Skin epidermis (tissue), 12 donors: Measurements from ENCODE around the gene CTNNAL1.
"Not testable (repeated sequence)": the region's sequence is repeated elsewhere in the genome, so short reads cannot be mapped to it uniquely, and the experiment has no call there.

Source experiments
- H3K27ac ChIP-seq, 21 experiments: fragments of 200-600 bp; sonication (generic) in 11 of 21; one replicate each; pipeline ENCODE4 v1.5.0; 2020; ENCODE audit warnings: mild to moderate bottlenecking in 3 of 21, inconsistent platforms in 2 of 21, moderate library complexity in 2 of 21
- H3K4me3 ChIP-seq, 7 experiments: fragments of 200-600 bp; sonication (generic) in 2 of 7; one replicate each; pipeline ENCODE4 v1.5.0; 2020; ENCODE audit warnings: inconsistent platforms in 2 of 7, mild to moderate bottlenecking in 2 of 7, moderate library complexity in 1 of 7

Gene CTNNAL1

GRCh38 chr9:108899023-108899695 is 114.1 kb downstream of the CTNNAL1 start:
- H3K4me3 ChIP-seq, H3K27ac ChIP-seq: not testable (repeated sequence)

GRCh38 chr9:108897324-108898096 is 115.8 kb downstream of the CTNNAL1 start:
- no peak overlapping the region for H3K4me3 ChIP-seq
- no peak overlapping the region for H3K27ac ChIP-seq

- H3K27ac ChIP-seq, result no peak overlapping the region
- no peak overlapping the region for H3K4me3 ChIP-seq
Measured at GRCh38 chr9:108894225-108894997, 118.9 kb downstream of the CTNNAL1 start.
